Measurements from ENCODE around the gene RMC1. TPM values are rescaled to one million over a fixed set of nuclear protein-coding genes. Genes with fewer than 3 reads are reported as not detected.

The RMC1 gene
- total RNA-seq (22.5 TPM), polyA plus RNA-seq (67.6 TPM)
- long read RNA-seq, donor 1, partial matches to known transcripts: 0 of 1 reads
- long read RNA-seq, donor 1, other reads (novel, unspliced or antisense): 0 of 1 reads
- long read RNA-seq, donor 2, transcript RMC1-201 (20 exons, 2,162 nt): major isoform, 10 of 16 reads
- long read RNA-seq, donor 2, partial matches to known transcripts: 0 of 16 reads
- long read RNA-seq, donor 2, other reads (novel, unspliced or antisense): 0 of 16 reads
- long read RNA-seq, donor 3, partial matches to known transcripts: 0 of 4 reads
- long read RNA-seq, donor 3, other reads (novel, unspliced or antisense): 0 of 4 reads
- long read RNA-seq, donor 4, partial matches to known transcripts: 0 of 2 reads
- long read RNA-seq, donor 4, other reads (novel, unspliced or antisense): 0 of 2 reads
- long read RNA-seq, donor 5, partial matches to known transcripts: 0 of 2 reads
- long read RNA-seq, donor 5, other reads (novel, unspliced or antisense): 0 of 2 reads
- long read RNA-seq, donor 6, partial matches to known transcripts: 0 of 4 reads
- long read RNA-seq, donor 6, other reads (novel, unspliced or antisense): 0 of 4 reads
- long read RNA-seq, donor 7, partial matches to known transcripts: 0 of 4 reads
- long read RNA-seq, donor 7, other reads (novel, unspliced or antisense): 0 of 4 reads
- long read RNA-seq, donor 8, partial matches to known transcripts: 0 of 1 reads
- long read RNA-seq, donor 8, other reads (novel, unspliced or antisense): 0 of 1 reads
- long read RNA-seq, donor 9, partial matches to known transcripts: 0 of 2 reads
- long read RNA-seq, donor 9, other reads (novel, unspliced or antisense): 0 of 2 reads
- long read RNA-seq, donor 10, partial matches to known transcripts: 0 of 4 reads
- long read RNA-seq, donor 10, other reads (novel, unspliced or antisense): 0 of 4 reads

- Histone ChIP-seq H3K27ac (ENCODE audit: low read depth in 1 of 2, low read length in 1 of 2) (peak within 1 kb of the TSS; percentile 90 to 99), H3K36me3 (ENCODE audit: control insufficient read depth in 2 of 2, insufficient read depth in 2 of 2, low read length in 1 of 2) (peaks cover 14 to 21% of the 10 kb centered on the region in 2 donors), H3K27me3 (ENCODE audit: control insufficient read depth in 2 of 2, insufficient read depth in 1 of 2, low read length in 1 of 2) (no peaks in the 10 kb centered on the region), H3K4me1 (ENCODE audit: control insufficient read depth in 2 of 2, insufficient read depth in 2 of 2, low read length in 2 of 2) (peaks cover 23 to 27% of the 10 kb centered on the region in 2 donors), H3K9me3 (ENCODE audit: control insufficient read depth in 2 of 2, insufficient read depth in 1 of 2, low read length in 1 of 2) (no peaks in the 10 kb centered on the region), H3K4me3 (ENCODE audit: low read length in 2 of 2) (peak within 1 kb of the TSS; percentile 70 to 98)
- DNase-seq (ENCODE audit: low read depth in 6 of 9, low spot score in 9 of 9): peak; percentile 76 to 97 (median 95)
- WGBS: under 1% methylated on average over 110 of the region's 110 CpGs
Observed at GRCh38 chr18:23503038-23503962, at the start of gene RMC1. Gene RMC1 (plus strand): TSS chr18:23503511. CDS start chr18:23503619, 108 bp downstream.

DNA sequence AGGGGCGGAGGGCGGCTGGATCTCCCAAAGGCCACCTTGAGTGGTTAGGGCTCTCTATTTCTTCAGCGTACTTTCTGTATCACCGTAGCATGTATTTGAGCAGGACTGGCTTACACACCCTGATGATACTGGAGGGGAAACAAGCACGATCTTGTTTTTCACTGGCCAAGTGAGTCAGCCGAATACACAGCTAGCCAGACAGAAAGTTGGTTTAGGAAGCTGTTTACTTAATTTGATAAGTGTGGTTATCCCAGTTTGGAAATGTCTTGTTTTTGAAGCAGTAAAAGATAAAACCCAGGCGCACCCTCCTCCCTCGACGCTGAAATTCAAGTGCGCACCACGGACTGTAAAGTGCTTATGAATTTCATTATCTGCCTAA is 49.6 kb upstream of the RMC1 start:
- WGBS: 6% methylated on average over 11 of the region's 11 CpGs
- peak in 6 of 9 donors; percentile 2 to 46 (median 14) for DNase-seq (ENCODE audit: low read depth in 6 of 9, low spot score in 9 of 9)
- H3K27me3 ChIP-seq (ENCODE audit: control insufficient read depth in 2 of 2, insufficient read depth in 1 of 2, low read length in 1 of 2): no peaks in the 10 kb centered on the region

DNA sequence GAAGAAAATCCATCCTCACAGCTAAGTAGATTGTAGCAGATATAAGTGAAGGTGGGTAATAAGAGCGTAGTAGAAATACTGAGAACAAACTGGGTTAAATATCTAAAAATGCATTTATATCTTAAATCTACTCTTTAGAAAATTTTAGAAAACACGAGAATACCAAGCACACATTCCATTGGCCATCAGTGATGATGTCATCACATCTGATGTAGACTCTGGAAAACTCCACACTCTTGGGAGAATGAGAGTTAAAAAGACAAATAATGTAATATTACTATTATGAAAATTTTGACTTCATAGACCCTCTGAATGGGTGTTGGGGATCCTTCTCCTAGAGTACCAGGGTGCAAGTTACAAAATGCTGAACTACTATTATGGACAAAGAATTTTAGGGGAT is 46.5 kb upstream of the RMC1 start:
- H3K4me3 ChIP-seq (ENCODE audit: low read length in 2 of 2): no peak overlapping the region
- H3K36me3 ChIP-seq (ENCODE audit: control insufficient read depth in 2 of 2, insufficient read depth in 2 of 2, low read length in 1 of 2): no peaks in the 10 kb centered on the region
- DNase-seq (ENCODE audit: low read depth in 6 of 9, low spot score in 9 of 9): no peak
- no peak overlapping the region for H3K27ac ChIP-seq (ENCODE audit: low read depth in 1 of 2, low read length in 1 of 2)
- no peaks in the 10 kb centered on the region for H3K27me3 ChIP-seq (ENCODE audit: control insufficient read depth in 2 of 2, insufficient read depth in 1 of 2, low read length in 1 of 2)
- peaks cover 2 to 4% of the 10 kb centered on the region in 2 donors for H3K4me1 ChIP-seq (ENCODE audit: control insufficient read depth in 2 of 2, insufficient read depth in 2 of 2, low read length in 2 of 2)
- WGBS: 99% methylated on average over 2 of the region's 2 CpGs
- no peaks in the 10 kb centered on the region for H3K9me3 ChIP-seq (ENCODE audit: control insufficient read depth in 2 of 2, insufficient read depth in 1 of 2, low read length in 1 of 2)

More for the DNA sequence above, 49.6 kb upstream of the RMC1 start:
- Histone ChIP-seq H3K36me3 (ENCODE audit: control insufficient read depth in 2 of 2, insufficient read depth in 2 of 2, low read length in 1 of 2) (no peaks in the 10 kb centered on the region), H3K9me3 (ENCODE audit: control insufficient read depth in 2 of 2, insufficient read depth in 1 of 2, low read length in 1 of 2) (no peaks in the 10 kb centered on the region), H3K4me1 (ENCODE audit: control insufficient read depth in 2 of 2, insufficient read depth in 2 of 2, low read length in 2 of 2) (peaks cover 2 to 4% of the 10 kb centered on the region in 2 donors), H3K4me3 (ENCODE audit: low read length in 2 of 2) (peak overlapping the region; percentile 66 to 100), H3K27ac (ENCODE audit: low read depth in 1 of 2, low read length in 1 of 2) (peak overlapping the region; percentile 82 to 85)

DNA sequence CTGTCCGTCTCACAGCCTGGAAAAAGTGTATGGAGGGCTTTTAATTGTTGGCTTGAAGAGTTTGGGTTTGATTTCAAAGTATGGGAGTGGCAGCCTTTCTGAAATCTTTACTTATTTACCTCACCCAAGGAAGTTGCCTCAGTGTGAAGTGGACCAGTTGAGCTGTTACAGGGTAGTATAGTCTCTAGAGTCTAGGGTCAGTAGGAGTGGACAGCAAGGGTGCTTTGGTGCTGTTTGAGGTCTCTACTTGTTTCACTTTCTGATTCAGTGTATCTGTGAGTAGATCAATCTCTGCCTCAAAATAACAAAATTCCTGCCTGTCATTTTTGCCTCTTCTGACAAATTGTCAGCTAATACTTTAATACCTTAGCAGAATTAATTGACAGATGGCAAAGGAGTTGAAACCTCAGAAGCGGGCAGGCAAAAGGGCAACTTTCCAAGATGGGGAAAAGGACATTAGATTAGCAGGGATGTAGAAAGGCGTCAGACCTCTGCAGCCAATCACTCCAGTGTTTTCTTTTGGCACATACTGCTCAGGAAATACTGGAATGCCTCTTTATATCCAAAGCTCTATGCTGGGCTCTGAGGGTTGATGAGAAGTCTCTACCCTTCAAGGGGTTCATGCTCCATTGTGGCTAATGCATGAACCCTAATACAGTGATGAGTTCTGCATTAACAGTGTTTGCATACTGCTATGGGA is 44.3 kb upstream of the RMC1 start:
- Histone ChIP-seq H3K27ac (ENCODE audit: low read depth in 1 of 2, low read length in 1 of 2) (no peak overlapping the region), H3K9me3 (ENCODE audit: control insufficient read depth in 2 of 2, insufficient read depth in 1 of 2, low read length in 1 of 2) (no peaks in the 10 kb centered on the region), H3K4me3 (ENCODE audit: low read length in 2 of 2) (no peak overlapping the region), H3K36me3 (ENCODE audit: control insufficient read depth in 2 of 2, insufficient read depth in 2 of 2, low read length in 1 of 2) (peaks cover 10 to 17% of the 10 kb centered on the region in 2 donors), H3K4me1 (ENCODE audit: control insufficient read depth in 2 of 2, insufficient read depth in 2 of 2, low read length in 2 of 2) (peaks cover 2 to 4% of the 10 kb centered on the region in 2 donors), H3K27me3 (ENCODE audit: control insufficient read depth in 2 of 2, insufficient read depth in 1 of 2, low read length in 1 of 2) (no peaks in the 10 kb centered on the region)
- DNase-seq (ENCODE audit: low read depth in 6 of 9, low spot score in 9 of 9): no peak
- WGBS: 98% methylated on average over 3 of the region's 3 CpGs

DNA sequence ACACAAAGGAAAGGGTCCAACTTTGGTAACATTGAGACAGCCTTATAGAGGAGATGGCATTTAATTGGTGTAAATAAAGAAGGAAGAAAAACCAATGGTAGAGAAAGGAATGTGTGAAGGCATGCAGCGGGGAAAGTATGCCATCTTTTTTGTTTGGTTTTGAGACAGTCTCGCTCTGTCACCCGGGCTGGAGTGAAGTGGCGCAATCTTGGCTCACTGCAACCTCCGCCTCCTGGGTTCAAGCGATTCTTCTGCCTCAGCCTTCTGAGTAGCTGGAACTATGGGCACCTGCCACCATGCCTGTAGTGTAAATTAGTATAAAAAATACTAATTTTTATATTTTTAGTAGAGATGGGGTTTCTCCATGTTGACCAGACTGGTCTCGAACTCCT is 43.8 kb upstream of the RMC1 start:
- Histone ChIP-seq H3K27ac (ENCODE audit: low read depth in 1 of 2, low read length in 1 of 2) (no peak overlapping the region), H3K36me3 (ENCODE audit: control insufficient read depth in 2 of 2, insufficient read depth in 2 of 2, low read length in 1 of 2) (peaks cover 10 to 22% of the 10 kb centered on the region in 2 donors), H3K9me3 (ENCODE audit: control insufficient read depth in 2 of 2, insufficient read depth in 1 of 2, low read length in 1 of 2) (no peaks in the 10 kb centered on the region), H3K4me3 (ENCODE audit: low read length in 2 of 2) (no peak overlapping the region), H3K27me3 (ENCODE audit: control insufficient read depth in 2 of 2, insufficient read depth in 1 of 2, low read length in 1 of 2) (no peaks in the 10 kb centered on the region), H3K4me1 (ENCODE audit: control insufficient read depth in 2 of 2, insufficient read depth in 2 of 2, low read length in 2 of 2) (peaks cover 2 to 4% of the 10 kb centered on the region in 2 donors)
- DNase-seq (ENCODE audit: low read depth in 6 of 9, low spot score in 9 of 9): no peak
- WGBS: 98% methylated on average over 7 of the region's 7 CpGs

DNA sequence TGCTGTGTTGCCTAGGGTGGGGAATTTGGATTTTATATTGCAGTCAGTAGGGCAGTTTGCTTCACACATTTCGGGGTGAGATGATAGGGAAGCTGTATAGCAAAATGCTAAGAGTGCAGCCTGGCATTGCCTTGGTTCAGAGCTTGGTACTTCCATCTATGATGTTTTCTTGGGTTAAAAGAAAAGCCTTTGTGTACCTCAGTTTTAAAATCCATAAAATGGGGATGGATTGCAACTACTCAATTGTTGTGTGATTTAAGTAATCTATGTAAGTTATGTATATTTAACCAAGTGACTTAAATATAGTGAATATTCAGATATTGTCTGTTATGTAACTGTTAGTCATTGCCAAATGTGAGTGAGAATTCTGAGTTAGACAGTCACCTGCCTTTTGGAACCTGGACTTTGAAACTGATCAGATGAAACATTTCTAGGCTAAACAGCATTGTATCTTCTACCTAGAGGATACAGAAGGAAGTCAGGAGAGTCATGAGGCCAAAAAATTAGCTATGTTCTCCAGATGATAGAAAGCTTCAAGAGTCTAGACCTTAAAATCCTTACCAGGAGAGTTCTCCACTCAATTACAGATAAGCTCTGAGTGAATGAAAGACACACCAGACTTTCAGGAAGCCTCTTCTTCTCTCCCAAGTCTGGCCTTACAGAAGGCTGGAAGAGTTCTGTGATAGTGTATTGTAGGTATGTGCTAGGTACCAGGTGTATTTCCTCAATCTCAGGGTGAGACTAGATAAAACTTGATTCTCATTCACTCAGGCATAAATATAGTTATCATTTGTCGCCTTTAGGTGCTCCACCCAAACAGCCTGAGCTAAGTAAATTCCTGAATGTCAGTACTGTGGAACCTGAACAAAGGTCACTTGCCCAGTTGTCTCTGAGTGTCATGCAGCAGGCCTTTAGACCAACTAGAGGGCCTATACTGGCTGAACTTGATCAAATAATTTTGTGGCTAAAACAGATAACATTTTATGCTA is 42.7 kb upstream of the RMC1 start:
- H3K36me3 ChIP-seq (ENCODE audit: control insufficient read depth in 2 of 2, insufficient read depth in 2 of 2, low read length in 1 of 2): peaks cover 12 to 27% of the 10 kb centered on the region in 2 donors
- no peak overlapping the region for H3K4me3 ChIP-seq (ENCODE audit: low read length in 2 of 2)
- 98% methylated on average over 2 of the region's 2 CpGs for WGBS
- H3K9me3 ChIP-seq (ENCODE audit: control insufficient read depth in 2 of 2, insufficient read depth in 1 of 2, low read length in 1 of 2): no peaks in the 10 kb centered on the region
- H3K27me3 ChIP-seq (ENCODE audit: control insufficient read depth in 2 of 2, insufficient read depth in 1 of 2, low read length in 1 of 2): no peaks in the 10 kb centered on the region
- H3K27ac ChIP-seq (ENCODE audit: low read depth in 1 of 2, low read length in 1 of 2): no peak overlapping the region
- DNase-seq (ENCODE audit: low read depth in 6 of 9, low spot score in 9 of 9): no peak
- H3K4me1 ChIP-seq (ENCODE audit: control insufficient read depth in 2 of 2, insufficient read depth in 2 of 2, low read length in 2 of 2): peaks cover 0 to 4% of the 10 kb centered on the region in 2 donors

DNA sequence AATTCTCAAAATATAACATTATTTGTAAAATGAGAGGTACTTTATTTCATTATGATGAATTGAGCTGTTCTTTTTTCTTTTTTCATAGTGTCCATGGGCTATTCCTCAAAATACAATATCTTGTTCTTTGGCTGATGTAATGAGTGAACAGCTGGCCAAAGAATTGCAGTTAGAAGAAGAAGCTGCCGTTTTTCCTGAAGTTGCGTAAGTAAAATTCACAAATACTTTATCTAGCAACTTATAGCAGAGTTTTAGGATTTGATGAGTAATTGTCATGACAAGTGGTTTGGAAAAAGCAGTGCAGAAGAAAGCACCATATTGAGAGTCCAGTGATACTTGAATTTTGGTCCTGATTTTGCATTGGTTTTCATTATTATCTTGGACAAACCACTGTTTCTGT is 40.4 kb upstream of the RMC1 start:
- H3K36me3 ChIP-seq (ENCODE audit: control insufficient read depth in 2 of 2, insufficient read depth in 2 of 2, low read length in 1 of 2): peaks cover 28 to 44% of the 10 kb centered on the region in 2 donors
- no peaks in the 10 kb centered on the region for H3K27me3 ChIP-seq (ENCODE audit: control insufficient read depth in 2 of 2, insufficient read depth in 1 of 2, low read length in 1 of 2)
- peaks cover 0 to 4% of the 10 kb centered on the region in 2 donors for H3K4me1 ChIP-seq (ENCODE audit: control insufficient read depth in 2 of 2, insufficient read depth in 2 of 2, low read length in 2 of 2)
- 99% methylated on average over 2 of the region's 2 CpGs for WGBS
- no peak overlapping the region for H3K27ac ChIP-seq (ENCODE audit: low read depth in 1 of 2, low read length in 1 of 2)
- no peak overlapping the region for H3K4me3 ChIP-seq (ENCODE audit: low read length in 2 of 2)
- no peaks in the 10 kb centered on the region for H3K9me3 ChIP-seq (ENCODE audit: control insufficient read depth in 2 of 2, insufficient read depth in 1 of 2, low read length in 1 of 2)
- no peak for DNase-seq (ENCODE audit: low read depth in 6 of 9, low spot score in 9 of 9)
